Gastroesophageal sphincter (tissue), 3 donors: ENCODE results near the gene CHERP.

ENCODE experiments used
- EP300 ChIP-seq: sonication (generic); formaldehyde crosslinking; IDR thresholded peaks from one replicate; pipeline ENCODE4 v1.6.1; 2017; ENCODE audit warnings: antibody characterized with exemption, mild to moderate bottlenecking
- TF ChIP-seq, protein P1 (sequence below), 4 experiments: fragments of 200-600 bp in 2 of 4; fragments of 450-650 bp in 2 of 4; sonication (generic) in 1 of 4; IDR thresholded peaks; one replicate each; pipeline ENCODE4 v1.5.1; 2017 to 2019; ENCODE audit warnings: antibody characterized with exemption in 4 of 4, mild to moderate bottlenecking in 2 of 4, moderate library complexity in 2 of 4

- TF ChIP-seq, protein P1, sequence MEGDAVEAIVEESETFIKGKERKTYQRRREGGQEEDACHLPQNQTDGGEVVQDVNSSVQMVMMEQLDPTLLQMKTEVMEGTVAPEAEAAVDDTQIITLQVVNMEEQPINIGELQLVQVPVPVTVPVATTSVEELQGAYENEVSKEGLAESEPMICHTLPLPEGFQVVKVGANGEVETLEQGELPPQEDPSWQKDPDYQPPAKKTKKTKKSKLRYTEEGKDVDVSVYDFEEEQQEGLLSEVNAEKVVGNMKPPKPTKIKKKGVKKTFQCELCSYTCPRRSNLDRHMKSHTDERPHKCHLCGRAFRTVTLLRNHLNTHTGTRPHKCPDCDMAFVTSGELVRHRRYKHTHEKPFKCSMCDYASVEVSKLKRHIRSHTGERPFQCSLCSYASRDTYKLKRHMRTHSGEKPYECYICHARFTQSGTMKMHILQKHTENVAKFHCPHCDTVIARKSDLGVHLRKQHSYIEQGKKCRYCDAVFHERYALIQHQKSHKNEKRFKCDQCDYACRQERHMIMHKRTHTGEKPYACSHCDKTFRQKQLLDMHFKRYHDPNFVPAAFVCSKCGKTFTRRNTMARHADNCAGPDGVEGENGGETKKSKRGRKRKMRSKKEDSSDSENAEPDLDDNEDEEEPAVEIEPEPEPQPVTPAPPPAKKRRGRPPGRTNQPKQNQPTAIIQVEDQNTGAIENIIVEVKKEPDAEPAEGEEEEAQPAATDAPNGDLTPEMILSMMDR (IDR thresholded peaks at IDR 0.05) = no peak
- no peak for TF ChIP-seq EP300
Observed at GRCh38 chr19:16506961-16507360, 35.3 kb downstream of the CHERP start.
